Measurements from ENCODE around the gene SIGLEC5.
A peak's percentile ranks its signal among the peaks of the same experiment; 100 is the strongest.

SIGLEC5 gene

DNA sequence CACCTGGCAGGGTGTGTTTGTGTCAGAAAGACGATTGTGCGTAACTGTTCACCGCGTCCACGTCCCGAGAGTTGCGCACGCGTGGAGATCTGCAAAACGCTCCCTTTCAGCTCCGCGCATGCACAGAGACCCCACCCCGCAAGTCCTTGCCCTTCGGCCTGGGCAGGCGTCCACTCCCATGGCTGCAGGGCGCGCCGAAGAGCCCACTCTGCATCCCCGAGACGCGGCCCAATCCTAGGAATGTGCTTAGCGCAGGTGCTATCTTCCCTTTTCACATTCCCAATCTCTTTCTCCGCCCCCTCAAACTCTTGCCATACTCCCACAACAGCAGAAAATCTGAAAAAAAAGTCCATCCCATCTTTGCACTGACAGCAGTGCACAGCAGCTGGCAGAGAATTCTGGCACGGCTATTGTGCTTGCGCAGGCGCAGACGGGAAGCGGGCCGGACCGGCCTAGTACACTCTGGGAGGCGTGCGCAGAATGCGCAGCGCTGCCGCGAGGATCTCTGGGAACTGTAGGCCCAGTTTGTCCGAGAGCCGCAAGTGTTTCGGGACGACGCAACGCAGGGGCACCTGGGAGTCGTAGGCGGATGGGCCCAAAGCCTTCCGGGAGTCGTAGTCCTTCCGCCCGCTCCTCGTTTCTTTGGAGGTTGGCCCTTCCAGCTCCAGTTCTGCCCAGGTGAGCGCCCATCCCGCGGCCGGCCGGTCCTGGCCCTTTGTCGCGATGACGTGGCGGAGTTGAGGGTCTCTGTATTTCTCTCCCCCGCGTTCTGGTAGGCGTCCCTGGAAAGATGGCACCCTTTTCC lies 36.0 kb downstream of the SIGLEC5 start:
- no peaks in the 10 kb centered on the region for H3K36me3 ChIP-seq
- peak overlapping the region; percentile 59 to 74 for H3K4me3 ChIP-seq (ENCODE audit: low read depth in 1 of 2, low read length in 1 of 2)
- H3K27ac ChIP-seq, result peak overlapping the region; percentile 49
- H3K9me3 ChIP-seq, result no peaks in the 10 kb centered on the region
- peaks cover 7% of the 10 kb centered on the region for H3K27me3 ChIP-seq
- peaks cover 14 to 27% of the 10 kb centered on the region in 2 experiments for H3K4me1 ChIP-seq (ENCODE audit: control insufficient read depth in 1 of 2, insufficient read depth in 1 of 2, low read depth in 1 of 2, low read length in 1 of 2)
- TF ChIP-seq CTCF (IDR thresholded peaks at IDR 0.05), result no peak

DNA sequence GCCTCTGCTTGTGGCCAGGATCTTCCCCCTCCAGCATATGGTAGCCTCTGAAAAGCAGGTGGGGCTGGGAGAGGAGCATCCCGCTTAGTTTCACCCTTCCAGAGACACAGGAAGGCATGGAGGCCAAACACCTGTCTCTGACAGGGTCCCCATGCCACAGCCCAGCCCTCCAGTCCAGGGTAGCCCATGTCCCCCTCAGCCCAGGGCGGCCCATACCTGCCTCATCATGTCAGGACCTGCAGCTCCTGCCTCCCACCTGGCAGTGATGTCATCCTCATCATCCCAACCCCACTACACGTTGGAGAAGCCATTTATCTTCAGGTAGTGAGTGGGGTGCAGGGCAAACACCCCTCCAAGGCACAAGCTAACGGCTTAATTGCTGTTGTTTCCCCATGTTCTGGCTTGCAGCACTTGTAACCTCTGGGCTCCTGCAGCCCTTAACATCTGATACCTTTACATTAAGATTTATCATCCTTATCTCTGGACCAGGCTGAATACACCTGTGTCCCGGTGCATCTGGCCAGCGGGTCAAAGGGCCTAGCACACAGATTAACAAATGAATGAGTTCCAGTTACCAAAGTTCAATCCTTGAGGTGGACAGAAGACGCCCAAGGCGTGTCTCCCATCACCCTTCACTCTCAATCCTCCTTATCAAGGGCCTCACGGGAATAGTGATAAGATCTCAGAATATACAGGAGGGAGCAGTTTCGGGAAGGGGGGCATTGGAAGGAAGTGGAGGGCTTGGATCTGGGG lies 36.9 kb downstream of the SIGLEC5 start:
- H3K9me3 ChIP-seq, result no peaks in the 10 kb centered on the region
- H3K4me1 ChIP-seq (ENCODE audit: control insufficient read depth in 1 of 2, insufficient read depth in 1 of 2, low read depth in 1 of 2, low read length in 1 of 2), result peaks cover 14 to 27% of the 10 kb centered on the region in 2 experiments
- H3K4me3 ChIP-seq (ENCODE audit: low read depth in 1 of 2, low read length in 1 of 2), result peak overlapping the region; percentile 59 to 74
- H3K27ac ChIP-seq, result peak overlapping the region; percentile 49
- H3K36me3 ChIP-seq, result no peaks in the 10 kb centered on the region
- TF ChIP-seq CTCF (IDR thresholded peaks at IDR 0.05), result no peak
- no peaks in the 10 kb centered on the region for H3K27me3 ChIP-seq

DNA sequence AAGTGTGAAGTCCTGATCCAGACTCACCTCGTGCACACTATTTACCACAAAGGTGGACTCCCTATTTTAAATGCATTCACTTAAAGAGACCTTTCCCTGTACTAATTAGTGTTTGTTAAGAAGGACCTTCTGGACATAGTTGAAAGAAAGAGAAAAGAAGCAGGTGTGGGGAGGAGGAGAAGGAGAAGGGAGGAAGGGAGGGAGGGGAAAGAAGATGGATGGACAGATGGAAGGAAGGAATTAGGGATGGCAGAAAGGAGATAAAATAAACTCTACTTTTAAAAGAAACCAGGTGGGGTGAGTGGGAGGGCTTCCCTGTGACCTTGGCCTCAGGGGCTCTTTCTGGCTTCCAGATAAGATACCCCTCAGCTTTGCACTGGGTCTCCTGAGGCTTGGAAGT lies 37.7 kb downstream of the SIGLEC5 start:
- Histone ChIP-seq H3K27me3 (no peaks in the 10 kb centered on the region), H3K4me1 (ENCODE audit: control insufficient read depth in 1 of 2, insufficient read depth in 1 of 2, low read depth in 1 of 2, low read length in 1 of 2) (peaks cover 14 to 27% of the 10 kb centered on the region in 2 experiments), H3K36me3 (no peaks in the 10 kb centered on the region), H3K9me3 (no peaks in the 10 kb centered on the region), H3K4me3 (ENCODE audit: low read depth in 1 of 2, low read length in 1 of 2) (no peak overlapping the region), H3K27ac (no peak overlapping the region)
- no peak for TF ChIP-seq CTCF (IDR thresholded peaks at IDR 0.05)

GRCh38 chr19:51590441-51590840 lies 39.8 kb downstream of the SIGLEC5 start:
- H3K4me3 ChIP-seq (ENCODE audit: low read depth in 1 of 2, low read length in 1 of 2), result no peak overlapping the region
- no peak overlapping the region for H3K27ac ChIP-seq
- TF ChIP-seq CTCF (IDR thresholded peaks at IDR 0.05), result no peak
- H3K36me3 ChIP-seq, result no peaks in the 10 kb centered on the region
- H3K4me1 ChIP-seq (ENCODE audit: control insufficient read depth in 1 of 2, insufficient read depth in 1 of 2, low read depth in 1 of 2, low read length in 1 of 2), result peaks cover 28 to 37% of the 10 kb centered on the region in 2 experiments
- no peaks in the 10 kb centered on the region for H3K27me3 ChIP-seq
- H3K9me3 ChIP-seq, result peaks cover 5% of the 10 kb centered on the region

GRCh38 chr19:51589511-51589910 lies 40.7 kb downstream of the SIGLEC5 start:
- Histone ChIP-seq H3K27ac (no peak overlapping the region), H3K36me3 (no peaks in the 10 kb centered on the region), H3K9me3 (peaks cover 5% of the 10 kb centered on the region), H3K27me3 (no peaks in the 10 kb centered on the region), H3K4me3 (ENCODE audit: low read depth in 1 of 2, low read length in 1 of 2) (no peak overlapping the region), H3K4me1 (ENCODE audit: control insufficient read depth in 1 of 2, insufficient read depth in 1 of 2, low read depth in 1 of 2, low read length in 1 of 2) (peaks cover 31 to 36% of the 10 kb centered on the region in 2 experiments)
- no peak for TF ChIP-seq CTCF (IDR thresholded peaks at IDR 0.05)
